ENCODE measurements around the gene WNT5B.

The WNT5B gene

GRCh38 chr12:1643905-1644533, 15.0 kb downstream of the WNT5B start:
- Mint-ChIP-seq H3K4me3 (no peak overlapping the region), H3K36me3 (ENCODE audit: low read depth) (peaks cover 100% of the 10 kb centered on the region), H3K4me1 (ENCODE audit: low read depth) (peaks cover 59% of the 10 kb centered on the region), H3K27ac (no peak overlapping the region), H3K9me3 (no peaks in the 10 kb centered on the region), H3K27me3 (no peaks in the 10 kb centered on the region)
- intact Hi-C loops (cut with micrococcal nuclease): no loop called here

- intact Hi-C loops (cut with micrococcal nuclease): no loop called here
- Mint-ChIP-seq H3K36me3 (ENCODE audit: low read depth) (peaks cover 100% of the 10 kb centered on the region), H3K4me1 (ENCODE audit: low read depth) (peaks cover 67% of the 10 kb centered on the region), H3K27me3 (no peaks in the 10 kb centered on the region), H3K9me3 (no peaks in the 10 kb centered on the region), H3K4me3 (no peak overlapping the region), H3K27ac (no peak overlapping the region)
Observed at GRCh38 chr12:1644534-1645438, 15.8 kb downstream of the WNT5B start.

- peaks cover 100% of the 10 kb centered on the region for H3K36me3 Mint-ChIP-seq (ENCODE audit: low read depth)
- H3K9me3 Mint-ChIP-seq: no peaks in the 10 kb centered on the region
- no peaks in the 10 kb centered on the region for H3K27me3 Mint-ChIP-seq
- intact Hi-C loops (cut with micrococcal nuclease): no loop called here
- peaks cover 67% of the 10 kb centered on the region for H3K4me1 Mint-ChIP-seq (ENCODE audit: low read depth)
- no peak overlapping the region for H3K4me3 Mint-ChIP-seq
- no peak overlapping the region for H3K27ac Mint-ChIP-seq
Observed at GRCh38 chr12:1645819-1646218, 16.8 kb downstream of the WNT5B start.

- peaks cover 62% of the 10 kb centered on the region for H3K4me1 Mint-ChIP-seq (ENCODE audit: low read depth)
- intact Hi-C loops (cut with micrococcal nuclease): no loop called here
- no peaks in the 10 kb centered on the region for H3K9me3 Mint-ChIP-seq
- peaks cover 1% of the 10 kb centered on the region for H3K27me3 Mint-ChIP-seq
- peak overlapping the region; percentile 8 for H3K27ac Mint-ChIP-seq
- H3K36me3 Mint-ChIP-seq (ENCODE audit: low read depth): peaks cover 99% of the 10 kb centered on the region
- no peak overlapping the region for H3K4me3 Mint-ChIP-seq
Observed at GRCh38 chr12:1646569-1647284, 17.7 kb downstream of the WNT5B start.

- H3K9me3 Mint-ChIP-seq: no peaks in the 10 kb centered on the region
- no peak overlapping the region for H3K27ac Mint-ChIP-seq
- H3K27me3 Mint-ChIP-seq: peaks cover 1% of the 10 kb centered on the region
- intact Hi-C loops (cut with micrococcal nuclease): no loop called here
- no peak overlapping the region for H3K4me3 Mint-ChIP-seq
- H3K4me1 Mint-ChIP-seq (ENCODE audit: low read depth): peaks cover 60% of the 10 kb centered on the region
- H3K36me3 Mint-ChIP-seq (ENCODE audit: low read depth): peaks cover 94% of the 10 kb centered on the region
Observed at GRCh38 chr12:1647285-1647669, 18.2 kb downstream of the WNT5B start.

- H3K27ac Mint-ChIP-seq: no peak overlapping the region
- no peak overlapping the region for H3K4me3 Mint-ChIP-seq
- H3K27me3 Mint-ChIP-seq: peaks cover 4% of the 10 kb centered on the region
- H3K4me1 Mint-ChIP-seq (ENCODE audit: low read depth): peaks cover 46% of the 10 kb centered on the region
- H3K9me3 Mint-ChIP-seq: no peaks in the 10 kb centered on the region
- intact Hi-C loops (cut with micrococcal nuclease): loop anchor here (5.0 kb wide), 1 partner anchor 292 kb away; no protein-coding TSS in a partner anchor
- peaks cover 63% of the 10 kb centered on the region for H3K36me3 Mint-ChIP-seq (ENCODE audit: low read depth)
Observed at GRCh38 chr12:1650260-1650977, 21.4 kb downstream of the WNT5B start.

- peaks cover 4% of the 10 kb centered on the region for H3K27me3 Mint-ChIP-seq
- no peaks in the 10 kb centered on the region for H3K9me3 Mint-ChIP-seq
- H3K27ac Mint-ChIP-seq: no peak overlapping the region
- H3K36me3 Mint-ChIP-seq (ENCODE audit: low read depth): peaks cover 58% of the 10 kb centered on the region
- H3K4me3 Mint-ChIP-seq: no peak overlapping the region
- H3K4me1 Mint-ChIP-seq (ENCODE audit: low read depth): peaks cover 41% of the 10 kb centered on the region
- intact Hi-C loops (cut with micrococcal nuclease): loop anchor here (5.0 kb wide), 1 partner anchor 291 kb away; no protein-coding TSS in a partner anchor
Observed at GRCh38 chr12:1650978-1651361, 21.9 kb downstream of the WNT5B start.

- intact Hi-C loops (cut with micrococcal nuclease): loop anchor here (1.0 to 5.0 kb wide), 2 partner anchors 139 to 290 kb away; no protein-coding TSS in a partner anchor
- H3K27me3 Mint-ChIP-seq: peaks cover 4% of the 10 kb centered on the region
- peaks cover 35% of the 10 kb centered on the region for H3K4me1 Mint-ChIP-seq (ENCODE audit: low read depth)
- no peak overlapping the region for H3K4me3 Mint-ChIP-seq
- H3K9me3 Mint-ChIP-seq: no peaks in the 10 kb centered on the region
- peaks cover 48% of the 10 kb centered on the region for H3K36me3 Mint-ChIP-seq (ENCODE audit: low read depth)
- no peak overlapping the region for H3K27ac Mint-ChIP-seq
Observed at GRCh38 chr12:1651946-1652345, 22.9 kb downstream of the WNT5B start.

GRCh38 chr12:1655225-1655788, 26.3 kb downstream of the WNT5B start:
- H3K27me3 Mint-ChIP-seq: peaks cover 4% of the 10 kb centered on the region
- intact Hi-C loops (cut with micrococcal nuclease): no loop called here
- peak overlapping the region; percentile 14 for H3K27ac Mint-ChIP-seq
- H3K4me1 Mint-ChIP-seq (ENCODE audit: low read depth): peaks cover 40% of the 10 kb centered on the region
- peaks cover 14% of the 10 kb centered on the region for H3K36me3 Mint-ChIP-seq (ENCODE audit: low read depth)
- H3K4me3 Mint-ChIP-seq: no peak overlapping the region
- no peaks in the 10 kb centered on the region for H3K9me3 Mint-ChIP-seq

GRCh38 chr12:1656902-1657301, 27.9 kb downstream of the WNT5B start:
- Mint-ChIP-seq H3K4me1 (ENCODE audit: low read depth) (peaks cover 54% of the 10 kb centered on the region), H3K9me3 (no peaks in the 10 kb centered on the region), H3K27me3 (peaks cover 3% of the 10 kb centered on the region), H3K27ac (no peak overlapping the region), H3K4me3 (no peak overlapping the region), H3K36me3 (ENCODE audit: low read depth) (no peaks in the 10 kb centered on the region)
- intact Hi-C loops (cut with micrococcal nuclease): no loop called here

GRCh38 chr12:1657688-1658087, 28.7 kb downstream of the WNT5B start:
- peak overlapping the region; percentile 83 for H3K27ac Mint-ChIP-seq
- H3K36me3 Mint-ChIP-seq (ENCODE audit: low read depth): no peaks in the 10 kb centered on the region
- H3K4me3 Mint-ChIP-seq: no peak overlapping the region
- intact Hi-C loops (cut with micrococcal nuclease): no loop called here
- peaks cover 52% of the 10 kb centered on the region for H3K4me1 Mint-ChIP-seq (ENCODE audit: low read depth)
- peaks cover 3% of the 10 kb centered on the region for H3K27me3 Mint-ChIP-seq
- no peaks in the 10 kb centered on the region for H3K9me3 Mint-ChIP-seq

- Mint-ChIP-seq H3K4me3 (no peak overlapping the region), H3K4me1 (ENCODE audit: low read depth) (peaks cover 56% of the 10 kb centered on the region), H3K27ac (peak overlapping the region; percentile 45), H3K9me3 (no peaks in the 10 kb centered on the region), H3K36me3 (ENCODE audit: low read depth) (no peaks in the 10 kb centered on the region), H3K27me3 (no peaks in the 10 kb centered on the region)
- intact Hi-C loops (cut with micrococcal nuclease): loop anchor here (2.0 kb wide), 1 partner anchor 30 kb away; the partner anchor contains the start of gene ADIPOR2
Observed at GRCh38 chr12:1660304-1661187, 31.5 kb downstream of the WNT5B start.

All from dendritic cell treated with granulocyte-macrophage colony-stimulating factor and Interleukin-4, amounts not matched to agents 40 ng/mL and 50 ng/mL, for 4 days (primary cell).